Naive thymus-derived CD8-positive, alpha-beta T cell (primary cell): Measurements from ENCODE around the gene SNAP47. TPM values are rescaled to one million over a fixed set of nuclear protein-coding genes. Genes with fewer than 3 reads are reported as not detected.

ENCODE experiments used
- ATAC-seq, 2 donors: fragments of 150-1000 bp; cut with Tn5 transposase in 1 of 2; sonication (Bioruptor Pico), chemical (Tn5 transposase) in 1 of 2; 1 replicate in 1 of 2; 2 replicates in 1 of 2; pipeline ENCODE4 v1.10.0; 2021; ENCODE audit warnings: mild to moderate bottlenecking in 2 of 2, moderate library complexity in 2 of 2
- POLR2A ChIA-PET: fragments of 350-600 bp; sonication (Branson Sonifier 250); formaldehyde crosslinking; loops from one replicate; lab custom pipeline; 2021; ENCODE audit warnings: antibody characterized with exemption; lab: Charles Lee
- DNase-seq, 10 donors: peaks; one replicate each; pipeline versions ENCODE4 v3.0.0 to v3.0.0-alpha.2; 2020 to 2022
- H3K27ac Mint-ChIP-seq, 10 donors: one replicate each; pipeline ENCODE4 v1.8.0; 2020 to 2022; ENCODE audit warnings: mild to moderate bottlenecking in 10 of 10, mixed read lengths in 10 of 10, moderate library complexity in 4 of 10, inconsistent platforms in 1 of 10
- H3K27me3 Mint-ChIP-seq, 5 donors: one replicate each; pipeline ENCODE4 v1.8.0; 2021 to 2022; ENCODE audit warnings: mixed read lengths in 5 of 5
- H3K36me3 Mint-ChIP-seq, 3 donors: one replicate each; pipeline ENCODE4 v1.8.0; 2020 to 2022; ENCODE audit warnings: mixed read lengths in 3 of 3, mild to moderate bottlenecking in 2 of 3, inconsistent platforms in 1 of 3
- H3K4me1 Mint-ChIP-seq, 4 donors: one replicate each; pipeline ENCODE4 v1.8.0; 2021 to 2022; ENCODE audit warnings: mixed read lengths in 4 of 4
- H3K4me3 Mint-ChIP-seq, 10 donors: one replicate each; pipeline ENCODE4 v1.8.0; 2020 to 2022; ENCODE audit warnings: mild to moderate bottlenecking in 10 of 10, mixed read lengths in 10 of 10, moderate library complexity in 6 of 10, inconsistent platforms in 1 of 10
- H3K9me3 Mint-ChIP-seq, 9 donors: one replicate each; pipeline ENCODE4 v1.8.0; 2020 to 2022; ENCODE audit warnings: mixed read lengths in 9 of 9, mild to moderate bottlenecking in 3 of 9, inconsistent platforms in 1 of 9, moderate library complexity in 1 of 9
- polyA plus RNA-seq, 3 donors: library from polyadenylated mRNA; unstranded; fragments of 300-500 nt; fragmentation: Illumina TruSeq; gene quantifications; one replicate each; pipeline ENCODE4 v1.2.3, GENCODE V29; 2021
- total RNA-seq, 8 experiments: library from RNA in 2 of 8; stranded (reverse) in 2 of 8; gene quantifications; one replicate each; pipeline ENCODE4 v1.2.3 and lab custom pipeline; 2021 to 2026

The SNAP47 gene
- total and polyA plus RNA-seq, 5 experiments from 2014 or later, result 25.0 to 46.6 (median 40.0) TPM

DNA sequence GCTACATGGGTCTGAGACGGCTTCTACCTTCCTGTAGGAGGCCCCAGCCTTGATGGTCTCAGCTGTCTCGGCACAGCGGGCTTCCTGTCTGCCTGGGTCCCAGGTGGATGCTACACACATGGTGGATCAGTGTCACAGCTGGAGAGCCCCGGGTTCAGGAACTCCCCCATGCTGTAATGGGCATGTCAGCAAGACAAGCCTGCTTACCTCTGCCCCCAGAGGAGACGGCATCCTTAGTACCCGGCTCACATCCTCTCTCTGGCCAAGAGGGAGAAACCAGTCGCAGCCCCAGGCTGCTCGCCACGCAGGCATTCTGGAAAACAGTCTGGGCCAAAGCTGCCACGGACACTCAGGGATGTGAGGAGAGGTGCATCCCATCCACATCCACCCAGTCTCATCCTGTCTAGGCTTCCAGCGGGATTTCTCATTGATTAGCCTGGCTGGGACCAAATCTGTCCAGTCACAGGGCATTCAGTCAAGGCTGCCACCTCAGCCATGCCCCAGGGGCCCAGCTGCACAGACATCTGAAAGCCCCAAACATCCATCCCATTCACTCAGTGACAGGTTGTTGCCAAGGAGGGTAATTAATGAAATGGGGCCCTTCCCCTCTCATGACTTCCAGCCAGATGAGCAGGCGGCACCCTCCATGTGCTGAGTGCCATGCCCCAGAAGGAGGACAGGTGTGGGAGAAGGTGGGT is 10.5 kb downstream of the SNAP47 start:
- ATAC-seq, result no peak
- POLR2A ChIA-PET, result interaction anchor here (0.6 to 0.7 kb wide), 2 partner anchors 50 to 102 kb away, joined by 3 read pairs; no protein-coding TSS in a partner anchor
- no peak for DNase-seq
- peaks cover 34 to 68% (median 54%) of the 10 kb centered on the region in 4 donors for H3K4me1 Mint-ChIP-seq
- peak overlapping the region in 1 of 10 donors; percentile 48 for H3K27ac Mint-ChIP-seq
- H3K4me3 Mint-ChIP-seq, result no peak overlapping the region
- peaks cover 0 to 22% (median 4%) of the 10 kb centered on the region in 3 donors for H3K36me3 Mint-ChIP-seq
- H3K27me3 Mint-ChIP-seq, result no peaks in the 10 kb centered on the region
- no peaks in the 10 kb centered on the region for H3K9me3 Mint-ChIP-seq

DNA sequence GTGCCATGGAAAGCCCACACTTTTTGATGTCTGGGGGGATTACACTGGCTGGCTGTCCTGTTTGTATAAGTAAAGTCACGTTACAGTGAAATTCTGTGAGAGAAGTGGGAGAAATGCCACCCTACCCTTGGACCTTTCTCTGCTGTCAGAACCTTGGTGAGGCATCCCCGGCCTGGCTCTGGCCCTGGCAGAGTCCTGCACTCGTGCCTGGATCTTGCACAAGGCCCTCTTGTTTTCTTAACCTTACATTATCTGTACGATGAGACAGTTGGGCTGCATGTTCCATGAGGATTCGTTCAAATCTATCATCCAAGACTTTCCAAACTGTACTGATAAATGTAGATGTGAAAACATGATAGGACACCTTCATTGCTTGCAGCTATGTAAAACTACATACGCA is 11.4 kb downstream of the SNAP47 start:
- Mint-ChIP-seq H3K9me3 (no peaks in the 10 kb centered on the region), H3K4me1 (peaks cover 25 to 65% (median 48%) of the 10 kb centered on the region in 4 donors), H3K4me3 (no peak overlapping the region), H3K27me3 (no peaks in the 10 kb centered on the region), H3K36me3 (peaks cover 0 to 30% (median 9%) of the 10 kb centered on the region in 3 donors), H3K27ac (no peak overlapping the region)
- POLR2A ChIA-PET, result no interaction called here
- DNase-seq, result no peak
- no peak for ATAC-seq

DNA sequence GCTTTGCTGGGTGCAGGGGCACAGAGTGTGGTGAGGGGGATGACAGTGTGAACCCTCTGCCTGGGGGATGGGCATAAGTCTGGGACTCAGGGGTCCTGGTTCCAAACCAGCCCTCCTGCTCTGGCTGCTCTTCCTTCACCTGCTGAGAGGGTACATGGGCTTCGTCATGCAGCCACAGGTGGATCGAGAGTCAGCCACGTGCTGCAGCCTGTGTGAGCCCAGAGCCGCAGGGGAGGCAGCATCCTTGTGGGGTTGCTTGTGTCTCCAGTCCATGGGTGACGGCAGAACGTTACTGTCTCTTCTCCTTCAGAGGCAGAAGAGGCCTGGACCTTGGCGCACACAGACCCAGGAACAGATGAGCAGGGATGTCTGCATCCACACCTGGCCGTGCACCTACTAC is 12.1 kb downstream of the SNAP47 start:
- Mint-ChIP-seq H3K36me3 (peaks cover 0 to 34% (median 9%) of the 10 kb centered on the region in 3 donors), H3K9me3 (no peaks in the 10 kb centered on the region), H3K27ac (peak overlapping the region in 1 of 10 donors; percentile 49), H3K4me3 (no peak overlapping the region), H3K4me1 (peaks cover 27 to 65% (median 49%) of the 10 kb centered on the region in 4 donors), H3K27me3 (no peaks in the 10 kb centered on the region)
- POLR2A ChIA-PET, result no interaction called here
- DNase-seq (no peak), ATAC-seq (no peak)

GRCh38 chr1:227747948-227748495 is 12.8 kb downstream of the SNAP47 start:
- no peak overlapping the region for H3K4me3 Mint-ChIP-seq
- no peaks in the 10 kb centered on the region for H3K27me3 Mint-ChIP-seq
- H3K4me1 Mint-ChIP-seq, result peaks cover 27 to 61% (median 47%) of the 10 kb centered on the region in 4 donors
- peaks cover 0 to 36% (median 9%) of the 10 kb centered on the region in 3 donors for H3K36me3 Mint-ChIP-seq
- H3K27ac Mint-ChIP-seq, result no peak overlapping the region
- no peak for ATAC-seq
- DNase-seq, result no peak
- H3K9me3 Mint-ChIP-seq, result no peaks in the 10 kb centered on the region
- POLR2A ChIA-PET, result no interaction called here

DNA sequence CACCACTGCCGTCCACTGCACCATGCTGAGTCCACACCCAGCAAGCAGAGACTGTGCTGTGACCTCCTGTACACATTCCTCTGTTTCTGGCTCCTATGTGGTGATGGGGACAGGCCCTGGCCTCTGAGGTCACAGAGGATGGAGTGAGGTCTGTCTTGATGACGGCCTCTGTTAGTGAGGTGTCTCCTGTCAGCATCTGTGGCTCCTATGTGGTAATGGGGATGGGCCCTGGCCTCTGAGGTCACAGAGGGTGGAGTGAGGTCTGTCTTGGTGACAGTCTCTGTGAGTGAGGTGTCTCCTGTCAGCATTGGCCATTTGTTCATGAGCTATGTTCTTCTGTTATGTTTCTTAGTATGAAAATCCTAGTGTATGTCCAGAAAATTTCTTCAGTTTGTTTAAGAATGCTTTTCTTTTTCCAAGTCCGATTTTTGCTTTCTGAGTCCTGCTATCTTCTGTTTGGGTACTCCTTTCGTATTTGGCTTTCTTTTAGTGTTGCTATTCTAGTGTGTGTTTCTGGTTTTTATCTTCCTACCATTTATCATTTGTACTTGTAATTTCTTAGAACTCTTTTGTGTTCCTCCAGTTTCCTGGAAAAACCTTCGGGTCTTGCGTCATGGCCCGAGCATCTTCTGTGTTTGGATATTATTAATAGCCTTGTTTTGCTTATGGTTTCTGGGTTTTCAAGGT is 13.4 kb downstream of the SNAP47 start:
- H3K36me3 Mint-ChIP-seq, result peaks cover 0 to 36% (median 9%) of the 10 kb centered on the region in 3 donors
- POLR2A ChIA-PET, result no interaction called here
- H3K27ac Mint-ChIP-seq, result peak overlapping the region in 1 of 10 donors; percentile 81
- ATAC-seq, result no peak
- H3K4me1 Mint-ChIP-seq, result peaks cover 27 to 60% (median 42%) of the 10 kb centered on the region in 4 donors
- H3K27me3 Mint-ChIP-seq, result no peaks in the 10 kb centered on the region
- H3K4me3 Mint-ChIP-seq, result no peak overlapping the region
- DNase-seq, result no peak
- H3K9me3 Mint-ChIP-seq, result no peaks in the 10 kb centered on the region

- H3K4me3 Mint-ChIP-seq, result no peak overlapping the region
- peaks cover 24 to 56% (median 36%) of the 10 kb centered on the region in 4 donors for H3K4me1 Mint-ChIP-seq
- no peak for ATAC-seq
- H3K9me3 Mint-ChIP-seq, result no peaks in the 10 kb centered on the region
- H3K27me3 Mint-ChIP-seq, result no peaks in the 10 kb centered on the region
- peaks cover 0 to 37% (median 9%) of the 10 kb centered on the region in 3 donors for H3K36me3 Mint-ChIP-seq
- POLR2A ChIA-PET, result no interaction called here
- no peak for DNase-seq
- H3K27ac Mint-ChIP-seq, result no peak overlapping the region
Observed at GRCh38 chr1:227749225-227749624, 14.0 kb downstream of the SNAP47 start.

DNA sequence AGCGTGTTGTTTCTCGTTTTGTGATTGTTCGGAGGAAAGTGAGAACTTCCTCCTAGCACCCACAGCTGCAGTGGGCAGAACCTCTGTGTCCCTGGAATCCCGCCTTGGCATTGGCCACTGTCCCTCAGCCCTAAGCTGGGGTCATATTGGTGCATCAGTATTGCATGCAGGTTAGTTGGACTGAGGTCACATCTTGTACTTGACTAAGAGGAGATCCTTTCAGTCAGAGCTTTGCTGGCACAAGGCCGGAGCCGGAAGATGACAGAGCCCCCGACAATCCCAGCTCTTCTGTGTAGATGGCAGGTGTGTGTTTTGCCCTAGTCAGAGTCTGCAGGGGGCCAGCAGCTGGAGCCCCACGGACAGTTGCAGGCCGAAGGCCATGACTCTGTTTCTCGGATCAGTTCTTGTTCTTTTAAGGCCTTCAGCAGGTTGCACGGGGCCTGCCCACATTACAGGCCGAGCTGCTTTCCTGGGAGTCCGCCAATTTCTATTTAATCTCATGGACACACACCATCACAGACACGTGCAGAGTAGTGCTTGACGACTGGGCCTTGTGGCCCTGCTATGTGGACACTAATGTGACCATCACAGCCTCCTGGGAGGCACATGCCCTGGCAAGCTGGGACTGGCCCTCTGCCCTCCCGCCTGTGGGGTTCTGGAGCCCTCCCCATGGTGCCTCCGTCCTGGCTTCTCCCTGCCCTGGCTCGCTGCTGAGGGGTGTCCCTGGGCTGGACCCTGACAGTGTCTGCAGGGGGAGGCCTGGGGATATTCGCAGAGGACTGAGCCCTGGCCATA is 14.9 kb downstream of the SNAP47 start:
- Mint-ChIP-seq H3K27ac (peak overlapping the region in 1 of 10 donors; percentile 41), H3K4me3 (no peak overlapping the region), H3K9me3 (no peaks in the 10 kb centered on the region), H3K4me1 (peaks cover 21 to 52% (median 28%) of the 10 kb centered on the region in 4 donors), H3K27me3 (no peaks in the 10 kb centered on the region), H3K36me3 (peaks cover 0 to 44% (median 9%) of the 10 kb centered on the region in 3 donors)
- DNase-seq, result peak in 1 of 10 donors; percentile 15
- ATAC-seq, result no peak
- POLR2A ChIA-PET, result interaction anchor here (0.5 kb wide), 1 partner anchor 417 kb away, joined by 3 read pairs; no protein-coding TSS in a partner anchor

GRCh38 chr1:227753999-227754711 is 18.9 kb downstream of the SNAP47 start:
- POLR2A ChIA-PET, result interaction anchor here (0.5 kb wide), 1 partner anchor 189 kb away, joined by 5 read pairs; no protein-coding TSS in a partner anchor
- DNase-seq (no peak), ATAC-seq (no peak)
- Mint-ChIP-seq H3K27ac (peak overlapping the region in 4 of 10 donors; percentile 17 to 68 (median 31)), H3K4me3 (no peak overlapping the region), H3K9me3 (no peaks in the 10 kb centered on the region), H3K4me1 (peaks cover 7 to 22% (median 10%) of the 10 kb centered on the region in 4 donors), H3K27me3 (no peaks in the 10 kb centered on the region), H3K36me3 (peaks cover 0 to 60% (median 8%) of the 10 kb centered on the region in 3 donors)

- Mint-ChIP-seq H3K27ac (peak overlapping the region in 1 of 10 donors; percentile 68), H3K4me1 (peaks cover 0 to 20% (median 6%) of the 10 kb centered on the region in 4 donors), H3K36me3 (peaks cover 0 to 59% (median 9%) of the 10 kb centered on the region in 3 donors), H3K27me3 (no peaks in the 10 kb centered on the region), H3K9me3 (no peaks in the 10 kb centered on the region), H3K4me3 (no peak overlapping the region)
- POLR2A ChIA-PET, result interaction anchor here (0.7 kb wide), 1 partner anchor 22 kb away, joined by 3 read pairs; no protein-coding TSS in a partner anchor
- no peak for ATAC-seq
- no peak for DNase-seq
Observed at GRCh38 chr1:227754958-227755357, 19.7 kb downstream of the SNAP47 start.

- H3K27me3 Mint-ChIP-seq, result no peaks in the 10 kb centered on the region
- no peak overlapping the region for H3K27ac Mint-ChIP-seq
- H3K4me1 Mint-ChIP-seq, result peaks cover 9 to 25% (median 12%) of the 10 kb centered on the region in 4 donors
- DNase-seq (no peak), ATAC-seq (no peak)
- no peak overlapping the region for H3K4me3 Mint-ChIP-seq
- H3K9me3 Mint-ChIP-seq, result no peaks in the 10 kb centered on the region
- H3K36me3 Mint-ChIP-seq, result peaks cover 0 to 56% (median 5%) of the 10 kb centered on the region in 3 donors
- POLR2A ChIA-PET, result no interaction called here
Observed at GRCh38 chr1:227756172-227756959, 21.1 kb downstream of the SNAP47 start.

GRCh38 chr1:227757781-227758180 is 22.5 kb downstream of the SNAP47 start:
- ATAC-seq (no peak), DNase-seq (no peak)
- Mint-ChIP-seq H3K36me3 (peaks cover 0 to 48% (median 4%) of the 10 kb centered on the region in 3 donors), H3K27me3 (no peaks in the 10 kb centered on the region), H3K27ac (no peak overlapping the region), H3K9me3 (no peaks in the 10 kb centered on the region), H3K4me1 (peaks cover 13 to 33% (median 23%) of the 10 kb centered on the region in 4 donors), H3K4me3 (no peak overlapping the region)
- POLR2A ChIA-PET, result no interaction called here
